Spinal cord (tissue), 10 donors: ENCODE measurements around the gene CRYBB3. TPM values are rescaled to one million over a fixed set of nuclear protein-coding genes. Genes with fewer than 3 reads are reported as not detected.

ENCODE experiments used
- DNase-seq, 6 donors: peaks; one replicate each; pipeline versions ENCODE4 v3.0.0 to v3.0.0-alpha.2; 2013 to 2015; ENCODE audit warnings: low spot score in 6 of 6, low read depth in 4 of 6
- H3K27ac ChIP-seq: one replicate; pipeline ENCODE4 v1.5.1; 2013; ENCODE audit warnings: low read depth, low read length, control low read depth
- H3K27me3 ChIP-seq: one replicate; pipeline ENCODE4 v1.6.1; 2013; ENCODE audit warnings: low read length; ENCODE audit not compliant: control insufficient read depth, insufficient read depth
- H3K36me3 ChIP-seq: one replicate; pipeline ENCODE4 v1.6.1; 2013; ENCODE audit warnings: low read length; ENCODE audit not compliant: control insufficient read depth, insufficient read depth
- H3K4me1 ChIP-seq: one replicate; pipeline ENCODE4 v1.6.1; 2013; ENCODE audit warnings: low read length; ENCODE audit not compliant: control insufficient read depth, insufficient read depth
- H3K4me3 ChIP-seq: one replicate; pipeline ENCODE4 v1.5.1; 2013; ENCODE audit warnings: low read depth, low read length, control low read depth
- H3K9me3 ChIP-seq: one replicate; pipeline ENCODE4 v1.6.1; 2013; ENCODE audit warnings: low read length; ENCODE audit not compliant: control insufficient read depth, insufficient read depth
- WGBS: methylation state at CpG from one replicate; pipeline ENCODE4 v1.1.5; 2013; ENCODE audit warnings: missing lambda C conversion rate; ENCODE audit not compliant: insufficient coverage; 5-methylcytosine and 5-hydroxymethylcytosine counted together
- polyA plus RNA-seq, 2 donors: library from polyadenylated mRNA; unstranded; fragments of 120-200 nt; gene quantifications; one replicate each; pipeline ENCODE4 v1.2.1, GENCODE V29; 2013; ENCODE audit not compliant: insufficient read length in 2 of 2
- total RNA-seq, 2 donors: library from RNA; depleted of rRNA in 1 of 2; stranded (reverse); fragments of 120-200 nt in 1 of 2; fragments of >200 nt in 1 of 2; gene quantifications; one replicate each; pipeline versions ENCODE4 v1.2.3 to v1.2.4, GENCODE V29; 2013 to 2014
- donor health status: healthy.

Gene CRYBB3
- total and polyA plus RNA-seq, 4 donors, result 0.28 to 1.6 (median 0.60) TPM; not detected in 1

GRCh38 chr22:25162561-25162960 lies 37.1 kb upstream of the CRYBB3 start:
- Histone ChIP-seq H3K36me3 (peaks cover 15% of the 10 kb centered on the region), H3K27me3 (no peaks in the 10 kb centered on the region), H3K4me3 (no peak overlapping the region), H3K27ac (no peak overlapping the region), H3K9me3 (no peaks in the 10 kb centered on the region), H3K4me1 (peaks cover 7% of the 10 kb centered on the region)
- DNase-seq, result no peak
- no CpG with 5 or more reads among the region's 1 CpG for WGBS

GRCh38 chr22:25165785-25166184 lies 33.9 kb upstream of the CRYBB3 start:
- Histone ChIP-seq H3K4me3 (no peak overlapping the region), H3K9me3 (no peaks in the 10 kb centered on the region), H3K27ac (no peak overlapping the region), H3K4me1 (peaks cover 7% of the 10 kb centered on the region), H3K36me3 (peaks cover 17% of the 10 kb centered on the region), H3K27me3 (no peaks in the 10 kb centered on the region)
- WGBS, result 94% methylated on average over 5 of the region's 10 CpGs
- no peak for DNase-seq

GRCh38 chr22:25166266-25167040 lies 33.2 kb upstream of the CRYBB3 start:
- Histone ChIP-seq H3K27me3 (no peaks in the 10 kb centered on the region), H3K4me3 (no peak overlapping the region), H3K4me1 (peaks cover 7% of the 10 kb centered on the region), H3K27ac (no peak overlapping the region), H3K9me3 (no peaks in the 10 kb centered on the region), H3K36me3 (peaks cover 14% of the 10 kb centered on the region)
- WGBS, result 77% methylated on average over 7 of the region's 9 CpGs
- DNase-seq, result no peak

DNA sequence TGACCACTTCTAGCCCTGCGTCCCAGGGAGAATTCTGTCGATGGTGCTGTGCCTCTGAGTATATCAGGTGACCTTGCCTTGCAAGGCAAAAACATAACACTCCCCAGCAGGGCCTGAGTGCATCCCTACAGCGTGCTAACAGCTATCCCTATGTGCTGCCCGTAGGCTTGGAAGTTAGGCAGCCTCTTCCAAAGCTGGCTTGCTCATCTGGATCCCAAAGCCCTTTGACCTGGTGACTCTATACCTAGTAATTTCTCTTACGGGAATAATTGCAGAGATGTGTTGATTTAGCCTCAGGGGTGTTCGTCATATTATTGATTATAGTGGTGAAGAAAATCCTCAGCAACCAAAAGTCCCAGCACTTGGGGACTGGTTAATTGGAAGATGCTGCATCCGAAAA lies 32.6 kb upstream of the CRYBB3 start:
- H3K27ac ChIP-seq, result no peak overlapping the region
- H3K36me3 ChIP-seq, result peaks cover 12% of the 10 kb centered on the region
- 69% methylated on average over 3 of the region's 7 CpGs for WGBS
- H3K4me1 ChIP-seq, result peaks cover 7% of the 10 kb centered on the region
- H3K27me3 ChIP-seq, result no peaks in the 10 kb centered on the region
- no peaks in the 10 kb centered on the region for H3K9me3 ChIP-seq
- H3K4me3 ChIP-seq, result no peak overlapping the region
- DNase-seq, result no peak

GRCh38 chr22:25167834-25168601 lies 31.6 kb upstream of the CRYBB3 start:
- H3K27ac ChIP-seq, result no peak overlapping the region

DNA sequence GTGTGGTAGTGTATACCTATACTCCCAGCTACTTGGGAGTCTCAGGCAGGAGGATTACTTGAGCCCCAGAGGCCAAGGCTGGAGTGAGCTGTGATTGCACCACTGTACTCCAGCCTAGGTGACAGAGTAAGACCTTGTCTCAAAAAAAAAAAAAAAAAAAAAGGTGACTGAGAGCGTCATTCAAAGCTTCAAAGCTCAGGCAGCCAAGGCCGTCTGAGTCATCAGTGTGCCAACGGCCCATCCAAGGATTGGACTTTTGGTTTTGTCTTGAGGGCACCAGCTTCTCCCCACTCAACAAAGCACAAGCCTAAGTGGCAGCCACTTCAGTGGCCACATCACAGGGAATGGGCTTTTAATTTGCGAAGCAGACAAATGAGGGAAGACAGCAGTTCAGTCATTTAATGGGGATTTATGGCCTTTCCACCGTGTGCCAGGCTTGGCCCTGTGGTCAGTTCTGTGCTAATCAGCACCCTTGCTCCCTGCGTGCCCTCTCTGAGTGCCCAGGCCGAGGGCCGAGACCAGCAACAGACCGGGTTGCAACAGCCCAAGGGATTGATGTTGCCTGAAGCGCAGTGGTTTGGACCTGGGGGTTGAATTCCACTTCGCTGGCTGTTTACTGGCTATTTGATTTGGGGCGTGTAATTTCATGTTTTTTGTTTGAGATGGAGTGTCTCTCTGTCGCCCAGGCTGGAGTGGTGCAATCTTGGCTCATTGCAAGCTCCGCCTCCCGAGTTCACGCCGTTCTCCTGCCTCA lies 30.2 kb upstream of the CRYBB3 start:
- WGBS, result 82% methylated on average over 8 of the region's 17 CpGs
- Histone ChIP-seq H3K27me3 (no peaks in the 10 kb centered on the region), H3K27ac (no peak overlapping the region)

More at GRCh38 chr22:25167834-25168601, 31.6 kb upstream of the CRYBB3 start:
- 80% methylated on average over 13 of the region's 14 CpGs for WGBS
- peaks cover 7% of the 10 kb centered on the region for H3K4me1 ChIP-seq
- H3K4me3 ChIP-seq, result no peak overlapping the region
- no peak for DNase-seq
- peaks cover 12% of the 10 kb centered on the region for H3K36me3 ChIP-seq
- no peaks in the 10 kb centered on the region for H3K27me3 ChIP-seq
- H3K9me3 ChIP-seq, result no peaks in the 10 kb centered on the region

GRCh38 chr22:25170426-25170980 lies 29.2 kb upstream of the CRYBB3 start:
- Histone ChIP-seq H3K27ac (no peak overlapping the region), H3K9me3 (no peaks in the 10 kb centered on the region), H3K4me1 (no peaks in the 10 kb centered on the region), H3K36me3 (peaks cover 18% of the 10 kb centered on the region), H3K4me3 (no peak overlapping the region), H3K27me3 (no peaks in the 10 kb centered on the region)
- WGBS, result 91% methylated on average over 12 of the region's 16 CpGs
- DNase-seq, result no peak

More for the DNA sequence above, 30.2 kb upstream of the CRYBB3 start:
- no peak for DNase-seq
- no peaks in the 10 kb centered on the region for H3K9me3 ChIP-seq
- H3K4me3 ChIP-seq, result no peak overlapping the region
- peaks cover 3% of the 10 kb centered on the region for H3K4me1 ChIP-seq
- H3K36me3 ChIP-seq, result peaks cover 16% of the 10 kb centered on the region

- Histone ChIP-seq H3K27ac (no peak overlapping the region), H3K27me3 (no peaks in the 10 kb centered on the region), H3K9me3 (no peaks in the 10 kb centered on the region), H3K4me3 (no peak overlapping the region), H3K36me3 (peaks cover 20% of the 10 kb centered on the region), H3K4me1 (no peaks in the 10 kb centered on the region)
- DNase-seq, result peak in 1 of 6 donors; percentile 13
- 74% methylated on average over 5 of the region's 5 CpGs for WGBS
Measured at GRCh38 chr22:25172153-25172552, 27.5 kb upstream of the CRYBB3 start.

DNA sequence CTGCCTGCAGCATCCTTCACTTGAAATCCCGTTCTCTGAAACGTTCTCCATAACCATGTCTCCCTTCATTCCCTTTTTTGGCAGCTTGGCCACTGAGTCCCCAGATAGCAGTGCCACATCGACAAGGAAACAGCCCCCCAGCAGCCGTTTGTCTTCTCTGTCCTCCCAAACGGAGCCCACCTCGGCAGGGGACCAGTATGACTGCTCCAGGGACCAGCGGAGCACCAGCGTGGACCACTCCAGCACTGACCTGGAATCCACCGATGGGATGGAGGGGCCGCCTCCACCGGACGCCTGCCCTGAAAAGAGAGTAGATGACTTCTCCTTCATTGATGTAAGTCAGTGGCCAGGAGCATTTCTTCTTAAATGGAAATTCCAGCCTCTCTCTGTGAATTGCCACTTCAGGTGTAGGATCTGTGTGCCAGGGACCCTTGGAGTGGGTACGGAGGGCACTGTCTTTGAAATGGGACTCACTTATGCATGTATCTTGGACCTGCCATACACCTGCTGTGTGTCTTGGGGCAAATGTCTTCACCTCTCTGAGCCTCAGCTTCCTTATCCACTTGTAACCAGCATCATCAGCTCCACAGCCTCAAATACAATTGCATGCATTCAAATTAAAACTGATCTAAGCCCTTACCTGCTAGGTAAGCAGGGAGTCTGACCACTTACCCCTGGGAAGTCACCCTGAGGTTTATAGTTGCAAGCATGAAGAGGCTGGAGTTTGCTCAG lies 25.3 kb upstream of the CRYBB3 start:
- Histone ChIP-seq H3K27ac (no peak overlapping the region), H3K36me3 (peaks cover 37% of the 10 kb centered on the region), H3K4me3 (no peak overlapping the region), H3K4me1 (no peaks in the 10 kb centered on the region), H3K9me3 (no peaks in the 10 kb centered on the region), H3K27me3 (no peaks in the 10 kb centered on the region)
- DNase-seq, result no peak
- WGBS, result 95% methylated on average over 13 of the region's 13 CpGs
